ENCODE results near the gene ABL2. TPM values are rescaled to one million over a fixed set of nuclear protein-coding genes. Genes with fewer than 3 reads are reported as not detected.

ABL2 gene
- 44.9 and 47.6 TPM in 2 replicates for total RNA-seq

GRCh38 chr1:179229214-179230140, at the start of gene ABL2:
Gene ABL2, minus strand, starts transcription at chr1:179229677. Its CDS starts 280 bp downstream, at chr1:179229397.

GRCh38 chr1:179081687-179082332, 147.7 kb downstream of the ABL2 start, which contains the start of gene TOR3A:
Gene TOR3A, plus strand, starts transcription at chr1:179082070. Its CDS starts 59 bp downstream, at chr1:179082129.

Other genes starting within 250 kb of the ABL2 start
- gene FAM20B, start 203.8 kb downstream of the ABL2 start, total RNA-seq: 53.8 and 57.9 TPM in 2 replicates
- 28.2 and 50.2 TPM in 2 replicates for gene TOR3A, start 147.6 kb downstream of the ABL2 start, total RNA-seq
- 23.8 and 26.2 TPM in 2 replicates for gene SOAT1, start 64.1 kb upstream of the ABL2 start, total RNA-seq
- gene AXDND1, start 136.3 kb upstream of the ABL2 start, total RNA-seq: 1.1 and 1.2 TPM in 2 replicates